Activated B cell treated with CpG ODN at 0.5 μM for 24 hours (primary cell): ENCODE measurements around the gene CCDC167. TPM values are rescaled to one million over a fixed set of nuclear protein-coding genes. Genes with fewer than 3 reads are reported as not detected.
"Not testable (repeated sequence)": the region's sequence is repeated elsewhere in the genome, so short reads cannot be mapped to it uniquely, and the experiment has no call there.

ENCODE experiments used
- ATAC-seq: fragments of 200-7000 bp; cut with Tn5 transposase; one replicate; pipeline ENCODE4 v1.10.0; 2021; ENCODE audit warnings: low read depth, mild to moderate bottlenecking, moderate library complexity
- CTCF ChIA-PET: fragments of 350-600 bp; sonication (Branson Sonifier 250); formaldehyde crosslinking; loops from one replicate; lab custom pipeline; 2021; ENCODE audit warnings: antibody characterized with exemption; lab: Charles Lee
- POLR2A ChIA-PET: fragments of 350-600 bp; sonication (Branson Sonifier 250); formaldehyde crosslinking; loops from one replicate; lab custom pipeline; 2021; ENCODE audit warnings: antibody characterized with exemption; lab: Charles Lee
- DNase-seq: peaks from one replicate; pipeline ENCODE4 v3.0.0; 2022
- H3K27ac Mint-ChIP-seq: one replicate; pipeline ENCODE4 v1.8.0; 2020; ENCODE audit warnings: mixed read lengths
- H3K27me3 Mint-ChIP-seq: one replicate; pipeline ENCODE4 v1.8.0; 2021; ENCODE audit warnings: mixed read lengths
- H3K36me3 Mint-ChIP-seq: one replicate; pipeline ENCODE4 v1.8.0; 2021; ENCODE audit warnings: low read depth, mixed read lengths
- H3K4me1 Mint-ChIP-seq: one replicate; pipeline ENCODE4 v1.8.0; 2021; ENCODE audit warnings: mixed read lengths
- H3K4me3 Mint-ChIP-seq: one replicate; pipeline ENCODE4 v1.8.0; 2020; ENCODE audit warnings: mild to moderate bottlenecking, mixed read lengths
- H3K9me3 Mint-ChIP-seq: one replicate; pipeline ENCODE4 v1.8.0; 2020; ENCODE audit warnings: mixed read lengths
- CTCF ChIP-seq: fragments of 200-600 bp; IDR thresholded peaks from one replicate; pipeline ENCODE4 v1.8.0; 2022; ENCODE audit warnings: antibody characterized with exemption, mild to moderate bottlenecking
- intact Hi-C: fragments of 100-400 bp; cut with micrococcal nuclease; formaldehyde crosslinking; loops from one replicate; pipeline ENCODE4 v1.15.1; 2024
- total RNA-seq: library from RNA; stranded (reverse); gene quantifications from 2 replicates; pipeline ENCODE4 v1.2.3, GENCODE V29; 2022

Gene CCDC167
- total RNA-seq, 1 donor from 2014 or later: 18.4 TPM

- H3K4me3 Mint-ChIP-seq: peak overlapping the region; percentile 46
- intact Hi-C loops: loop anchor here (2.0 kb wide), 1 partner anchor 59 kb away; no protein-coding TSS in a partner anchor
- H3K27ac Mint-ChIP-seq: peak overlapping the region; percentile 90
- no peaks in the 10 kb centered on the region for H3K27me3 Mint-ChIP-seq
- no peaks in the 10 kb centered on the region for H3K9me3 Mint-ChIP-seq
- no peak for ATAC-seq
- peaks cover 62% of the 10 kb centered on the region for H3K4me1 Mint-ChIP-seq
- ChIA-PET CTCF (interaction anchor here (1.0 kb wide), 1 partner anchor 62 kb away, joined by 4 read pairs; no protein-coding TSS in a partner anchor), POLR2A (interaction anchor here (0.8 to 0.9 kb wide), 2 partner anchors 51 to 316 kb away, joined by 3 read pairs; partner anchors contain the start of gene ZFAND3)
- H3K36me3 Mint-ChIP-seq: peaks cover 2% of the 10 kb centered on the region
- TF ChIP-seq CTCF: no peak
- DNase-seq: no peak
Observed at GRCh38 chr6:37503309-37503965, 3.7 kb upstream of the CCDC167 start.

GRCh38 chr6:37502703-37503291 lies 3.1 kb upstream of the CCDC167 start:
- peak overlapping the region; percentile 46 for H3K4me3 Mint-ChIP-seq
- H3K27ac Mint-ChIP-seq: peak overlapping the region; percentile 90
- peaks cover 2% of the 10 kb centered on the region for H3K36me3 Mint-ChIP-seq
- H3K9me3 Mint-ChIP-seq: no peaks in the 10 kb centered on the region
- peak; percentile 17 for ATAC-seq
- ChIA-PET CTCF (interaction anchor here (1.0 kb wide), 1 partner anchor 63 kb away, joined by 4 read pairs; no protein-coding TSS in a partner anchor), POLR2A (interaction anchor here (0.9 kb wide), 1 partner anchor 13 kb away, joined by 4 read pairs; no protein-coding TSS in a partner anchor)
- no peaks in the 10 kb centered on the region for H3K27me3 Mint-ChIP-seq
- peaks cover 65% of the 10 kb centered on the region for H3K4me1 Mint-ChIP-seq
- TF ChIP-seq CTCF: no peak
- intact Hi-C loops: loop anchor here (1.0 to 2.0 kb wide), 2 partner anchors 14 to 60 kb away; no protein-coding TSS in a partner anchor
- DNase-seq: no peak

GRCh38 chr6:37501632-37502491 lies 2.2 kb upstream of the CCDC167 start:
- ChIA-PET POLR2A (interaction anchor here (0.8 to 1.3 kb wide), 4 partner anchors 10 to 196 kb away, joined by 3 to 9 read pairs (median 4); partner anchors contain the start of gene MDGA1), CTCF (interaction anchor here (1.0 to 1.2 kb wide), 2 partner anchors 64 kb away, joined by 3 to 4 read pairs; no protein-coding TSS in a partner anchor)
- TF ChIP-seq CTCF: no peak
- peak overlapping the region; percentile 33 for H3K4me3 Mint-ChIP-seq
- intact Hi-C loops: loop anchor here (1.0 to 2.0 kb wide), 2 partner anchors 14 to 61 kb away; no protein-coding TSS in a partner anchor
- H3K27me3 Mint-ChIP-seq: no peaks in the 10 kb centered on the region
- peaks cover 2% of the 10 kb centered on the region for H3K36me3 Mint-ChIP-seq
- DNase-seq (no peak), ATAC-seq (no peak)
- H3K4me1 Mint-ChIP-seq: peaks cover 72% of the 10 kb centered on the region
- H3K27ac Mint-ChIP-seq: peak overlapping the region; percentile 90
- no peaks in the 10 kb centered on the region for H3K9me3 Mint-ChIP-seq

GRCh38 chr6:37500904-37501303 lies 1.2 kb upstream of the CCDC167 start:
- ChIA-PET CTCF (interaction anchor here (1.2 kb wide), 1 partner anchor 65 kb away, joined by 3 read pairs; no protein-coding TSS in a partner anchor), POLR2A (interaction anchor here (1.0 to 1.5 kb wide), 3 partner anchors 9 to 68 kb away, joined by 3 to 9 read pairs (median 8); partner anchors contain the start of gene CMTR1)
- H3K9me3 Mint-ChIP-seq, H3K4me3 Mint-ChIP-seq, ATAC-seq, H3K36me3 Mint-ChIP-seq, H3K27ac Mint-ChIP-seq, DNase-seq, H3K27me3 Mint-ChIP-seq: not testable (repeated sequence)
- H3K4me1 Mint-ChIP-seq: peaks cover 75% of the 10 kb centered on the region
- intact Hi-C loops: loop anchor here (1.0 kb wide), 3 partner anchors 54 to 68 kb away; partner anchors contain the start of gene CMTR1

GRCh38 chr6:37500294-37500608 lies 558 bp upstream of the CCDC167 start:
- Mint-ChIP-seq H3K9me3 (no peaks in the 10 kb centered on the region), H3K4me3 (peak overlapping the region; percentile 96), H3K27me3 (no peaks in the 10 kb centered on the region), H3K27ac (peak overlapping the region; percentile 82), H3K36me3 (peaks cover 2% of the 10 kb centered on the region), H3K4me1 (peaks cover 71% of the 10 kb centered on the region)
- ChIA-PET POLR2A (interaction anchor here (0.6 to 1.5 kb wide), 3 partner anchors 63 to 356 kb away, joined by 3 to 8 read pairs (median 3); partner anchors contain the start of gene CMTR1), CTCF (interaction anchor here (1.2 kb wide), 2 partner anchors 15 to 65 kb away, joined by 3 read pairs; no protein-coding TSS in a partner anchor)
- DNase-seq: no peak
- no peak for TF ChIP-seq CTCF
- no peak for ATAC-seq
- intact Hi-C loops: loop anchor here (1.0 kb wide), 3 partner anchors 55 to 67 kb away; partner anchors contain the start of gene CMTR1
